GM23248 (cell line): Measurements from ENCODE around the gene RAB27A. TPM values are rescaled to one million over a fixed set of nuclear protein-coding genes. Genes with fewer than 3 reads are reported as not detected.

Experiments
- DNase-seq: peaks from one replicate; pipeline ENCODE4 v3.0.0-alpha.2; 2015
- H2AFZ ChIP-seq: fragments of 200-600 bp; sonication (generic); 2 replicates; pipeline ENCODE4 v1.6.1; 2016; ENCODE audit warnings: antibody characterized with exemption
- H3F3A ChIP-seq: fragments of 200-600 bp; sonication (generic); 2 replicates; pipeline ENCODE4 v1.6.1; 2016; ENCODE audit warnings: mild to moderate bottlenecking, antibody characterized with exemption, mixed run types; ENCODE audit not compliant: insufficient read depth
- H3K27ac ChIP-seq: fragments of 200-600 bp; sonication (generic); 2 replicates; pipeline ENCODE4 v1.5.1; 2016; ENCODE audit warnings: mild to moderate bottlenecking
- H3K27me3 ChIP-seq: fragments of 200-600 bp; sonication (generic); replicated peaks from 2 replicates; pipeline ENCODE4 v1.6.1; 2016; ENCODE audit warnings: mild to moderate bottlenecking; ENCODE audit not compliant: insufficient read depth
- H3K36me3 ChIP-seq: fragments of 200-600 bp; sonication (generic); 2 replicates; pipeline ENCODE4 v1.6.1; 2016; ENCODE audit warnings: low read depth, mild to moderate bottlenecking
- H3K4me1 ChIP-seq: fragments of 200-600 bp; sonication (generic); 2 replicates; pipeline ENCODE4 v1.6.1; 2016; ENCODE audit warnings: mild to moderate bottlenecking; ENCODE audit not compliant: insufficient read depth
- H3K4me2 ChIP-seq: fragments of 200-600 bp; sonication (generic); one replicate; pipeline ENCODE4 v1.6.1; 2016; ENCODE audit warnings: mild to moderate bottlenecking; ENCODE audit not compliant: unreplicated experiment
- H3K4me3 ChIP-seq: fragments of 200-600 bp; sonication (generic); 2 replicates; pipeline ENCODE4 v1.5.1; 2016; ENCODE audit warnings: mild to moderate bottlenecking
- H3K79me2 ChIP-seq: fragments of 200-600 bp; sonication (generic); 2 replicates; pipeline ENCODE4 v1.6.1; 2016; ENCODE audit warnings: mild to moderate bottlenecking; ENCODE audit not compliant: insufficient read depth
- H3K9ac ChIP-seq: fragments of 200-600 bp; sonication (generic); 2 replicates; pipeline ENCODE4 v1.6.1; 2016; ENCODE audit warnings: mild to moderate bottlenecking
- H3K9me2 ChIP-seq: fragments of 200-600 bp; sonication (generic); 2 replicates; pipeline ENCODE4 v1.6.1; 2016; ENCODE audit warnings: mixed run types, mild to moderate bottlenecking, moderate library complexity; ENCODE audit not compliant: insufficient read depth
- H3K9me3 ChIP-seq: fragments of 200-600 bp; sonication (generic); one replicate; pipeline ENCODE4 v1.6.1; 2017; ENCODE audit warnings: low read depth
- H4K20me1 ChIP-seq: fragments of 200-600 bp; sonication (generic); 2 replicates; pipeline ENCODE4 v1.6.0; 2016; ENCODE audit not compliant: insufficient read depth
- EZH2 ChIP-seq: fragments of 200-600 bp; sonication (generic); IDR thresholded peaks from 2 replicates; pipeline ENCODE4 v1.6.1; 2018; ENCODE audit warnings: antibody characterized with exemption, mild to moderate bottlenecking; ENCODE audit not compliant: insufficient read depth, poor library complexity, severe bottlenecking
- EZH2phosphoT487 ChIP-seq: fragments of 200-600 bp; sonication (generic); IDR thresholded peaks from 2 replicates; pipeline ENCODE4 v1.6.1; 2018; ENCODE audit warnings: antibody characterized with exemption, moderate library complexity, mild to moderate bottlenecking, low read depth; ENCODE audit not compliant: insufficient read depth
- WGBS, 2 experiments: methylation state at CpG; one replicate each; pipeline ENCODE4 v1.1.6; 2015 to 2017; ENCODE audit warnings: low lambda C conversion rate in 2 of 2, low coverage in 1 of 2; ENCODE audit errors: missing lambda C conversion rate in 2 of 2; 5-methylcytosine and 5-hydroxymethylcytosine counted together
- in situ Hi-C: fragments of 300-500 bp; cut with MboI; formaldehyde crosslinking; loops from 2 replicates; pipeline ENCODE4 v1.15.0; 2020
- polyA plus RNA-seq: library from polyadenylated mRNA; unstranded; fragments of >200 nt; fragmentation: Nextera tagmentation; extraction: Ambion mirVana; gene quantifications from 2 replicates; pipeline ENCODE4 v1.2.1, GENCODE V29; 2016
- total RNA-seq: library from RNA; depleted of rRNA; stranded (reverse); fragments of >200 nt; shearing (Covaris generic); gene quantifications from 2 replicates; pipeline ENCODE4 v1.2.3, GENCODE V29; 2014

Gene RAB27A
- total and polyA plus RNA-seq, 2 experiments from 2014 or later = 9.0 to 9.5 TPM

DNA sequence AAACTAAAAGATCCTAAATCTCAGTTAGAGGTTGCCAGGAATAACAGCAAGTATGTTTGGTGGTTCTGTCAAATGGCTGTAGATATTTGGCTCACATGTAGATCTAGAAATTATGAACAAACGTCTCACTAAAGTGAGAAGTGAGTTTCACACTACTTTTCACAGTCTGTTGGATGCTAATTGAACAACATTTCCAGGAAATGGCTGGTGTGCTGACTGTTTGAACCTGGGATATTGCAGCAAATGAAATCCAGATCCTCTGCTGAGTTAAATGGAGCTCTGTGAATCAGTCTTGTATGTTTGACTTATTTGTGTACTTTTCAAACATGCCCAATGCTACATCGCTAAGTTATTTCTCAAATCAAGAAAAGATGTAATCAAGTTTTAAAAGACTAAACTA lies 71.6 kb downstream of the RAB27A start:
- TF ChIP-seq EZH2 (no peak), EZH2phosphoT487 (no peak)
- in situ Hi-C loops = loop anchor here (5.0 to 25.0 kb wide), 3 partner anchors 74 to 419 kb away; no protein-coding TSS in a partner anchor
- H3K27ac ChIP-seq = peak overlapping the region; percentile 11; the same call in 1 of the 2 replicates
- H3F3A ChIP-seq = peaks cover 21% of the 10 kb centered on the region
- no peaks in the 10 kb centered on the region for H3K79me2 ChIP-seq
- H3K36me3 ChIP-seq = no peaks in the 10 kb centered on the region
- H3K4me1 ChIP-seq = peaks cover 19% of the 10 kb centered on the region
- H3K4me3 ChIP-seq = no peak overlapping the region
- H3K9ac ChIP-seq = 0 out of 2 replicates have a peak overlapping the region, but pooled peaks have one; percentile 10
- peak overlapping the region; percentile 13; the same call in 1 of the 2 replicates for H2AFZ ChIP-seq
- no peak overlapping the region for H3K4me2 ChIP-seq
- H4K20me1 ChIP-seq = no peaks in the 10 kb centered on the region
- WGBS, 2 experiments = 15 to 18% methylated on average over 2 of the region's 2 CpGs
- H3K9me3 ChIP-seq = no peaks in the 10 kb centered on the region
- no peaks in the 10 kb centered on the region for H3K9me2 ChIP-seq
- H3K27me3 ChIP-seq = no peaks in the 10 kb centered on the region
- DNase-seq = peak; percentile 22

DNA sequence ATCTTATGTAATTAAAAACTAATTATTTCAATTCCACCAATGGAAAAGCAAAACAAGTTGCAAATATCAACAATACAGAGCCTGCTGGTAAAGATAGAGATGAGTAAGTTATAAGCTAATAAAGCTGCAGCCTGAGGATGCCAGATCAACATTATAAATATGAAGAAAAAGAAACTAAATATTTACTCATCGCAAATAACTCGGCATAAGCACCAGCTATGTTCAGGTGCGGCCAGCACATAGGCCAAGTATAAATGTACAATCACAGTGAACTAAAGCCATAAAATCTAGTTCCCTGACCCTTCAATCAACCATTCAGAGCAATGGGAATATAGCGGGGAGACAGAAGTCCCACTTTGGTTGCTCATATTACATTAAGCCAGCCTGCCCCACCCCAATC lies 85.1 kb downstream of the RAB27A start:
- Histone ChIP-seq H3K27me3 (no peaks in the 10 kb centered on the region), H3K79me2 (no peaks in the 10 kb centered on the region), H3K36me3 (0 out of 2 replicates have a peak, but pooled peaks cover 5% of the 10 kb centered on the region), H3K4me3 (no peak overlapping the region), H3K9me2 (no peaks in the 10 kb centered on the region), H3K27ac (no peak overlapping the region), H3K9ac (no peak overlapping the region), H3K4me2 (no peak overlapping the region), H4K20me1 (no peaks in the 10 kb centered on the region), H3K9me3 (no peaks in the 10 kb centered on the region), H3F3A (no peaks in the 10 kb centered on the region), H2AFZ (no peak overlapping the region), H3K4me1 (no peaks in the 10 kb centered on the region)
- TF ChIP-seq EZH2phosphoT487 (no peak), EZH2 (no peak)
- in situ Hi-C loops = loop anchor here (25.0 kb wide), 1 partner anchor 433 kb away; no protein-coding TSS in a partner anchor
- no peak for DNase-seq
- WGBS, 2 experiments = 91 to 99% methylated on average over 4 of the region's 4 CpGs

DNA sequence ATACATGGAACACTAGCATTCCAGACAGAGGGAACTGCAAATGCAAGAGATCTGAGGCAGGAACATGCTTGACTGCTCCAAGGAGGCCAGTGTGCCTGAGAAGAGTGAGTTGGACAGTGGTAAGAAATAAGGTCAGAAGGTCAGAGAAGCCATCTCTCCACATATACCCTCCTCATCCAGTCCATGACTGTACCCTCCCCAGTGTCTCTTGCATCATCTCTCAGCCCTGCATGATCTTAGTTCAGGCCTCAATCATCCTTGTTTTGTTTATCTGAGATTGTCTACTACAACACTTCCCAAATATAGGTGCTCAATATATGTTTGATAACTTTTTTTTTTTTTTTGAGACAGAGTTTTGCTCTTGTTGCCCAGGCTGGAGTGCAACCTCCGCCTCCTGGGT lies 87.4 kb downstream of the RAB27A start:
- H4K20me1 ChIP-seq = no peaks in the 10 kb centered on the region
- no peaks in the 10 kb centered on the region for H3K9me3 ChIP-seq
- TF ChIP-seq EZH2phosphoT487 (no peak), EZH2 (no peak)
- in situ Hi-C loops = loop anchor here (25.0 kb wide), 1 partner anchor 435 kb away; no protein-coding TSS in a partner anchor
- H3K36me3 ChIP-seq = 0 out of 2 replicates have a peak, but pooled peaks cover 5% of the 10 kb centered on the region
- 0 out of 2 replicates have a peak, but pooled peaks cover 5% of the 10 kb centered on the region for H3K4me1 ChIP-seq
- H3K27ac ChIP-seq = no peak overlapping the region
- 83 to 95% methylated on average over 1 of the region's 1 CpG for WGBS, 2 experiments
- no peak overlapping the region for H3K4me3 ChIP-seq
- H3K9me2 ChIP-seq = no peaks in the 10 kb centered on the region
- no peaks in the 10 kb centered on the region for H3K27me3 ChIP-seq
- no peak for DNase-seq
- H3F3A ChIP-seq = no peaks in the 10 kb centered on the region
- H2AFZ ChIP-seq = no peak overlapping the region
- no peaks in the 10 kb centered on the region for H3K79me2 ChIP-seq
- H3K9ac ChIP-seq = no peak overlapping the region
- no peak overlapping the region for H3K4me2 ChIP-seq

DNA sequence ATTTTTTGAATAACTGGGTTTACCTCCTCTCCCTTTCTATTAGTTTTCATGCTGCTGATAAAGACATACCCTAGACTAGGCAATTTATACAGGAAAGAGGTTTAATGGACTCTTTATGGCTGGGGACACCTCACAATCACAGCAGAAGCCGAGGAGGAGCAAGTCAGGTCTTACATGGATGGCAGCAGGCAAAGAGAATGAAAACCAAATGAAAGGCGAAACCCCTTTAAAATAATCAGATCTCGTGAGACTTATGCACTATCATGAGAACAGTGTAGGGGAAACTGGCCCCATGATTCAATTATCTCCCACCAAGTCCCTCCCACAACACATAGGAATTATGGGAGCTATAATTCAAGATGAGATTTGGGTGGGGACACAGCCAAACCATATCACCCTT lies 90.9 kb downstream of the RAB27A start:
- no peak for TF ChIP-seq EZH2phosphoT487
- no peak for TF ChIP-seq EZH2
- Histone ChIP-seq H2AFZ (no peak overlapping the region), H3K9ac (no peak overlapping the region), H3K9me3 (no peaks in the 10 kb centered on the region), H3F3A (no peaks in the 10 kb centered on the region), H3K79me2 (peaks cover 30% of the 10 kb centered on the region), H3K4me1 (peaks cover 26% of the 10 kb centered on the region), H4K20me1 (peaks cover 5% of the 10 kb centered on the region; the same call in 1 of the 2 replicates), H3K9me2 (no peaks in the 10 kb centered on the region), H3K27me3 (no peaks in the 10 kb centered on the region), H3K36me3 (no peaks in the 10 kb centered on the region), H3K4me2 (no peak overlapping the region), H3K4me3 (no peak overlapping the region), H3K27ac (no peak overlapping the region)
- 96 to 98% methylated on average over 3 of the region's 3 CpGs for WGBS, 2 experiments
- no peak for DNase-seq
- in situ Hi-C loops = no loop called here

DNA sequence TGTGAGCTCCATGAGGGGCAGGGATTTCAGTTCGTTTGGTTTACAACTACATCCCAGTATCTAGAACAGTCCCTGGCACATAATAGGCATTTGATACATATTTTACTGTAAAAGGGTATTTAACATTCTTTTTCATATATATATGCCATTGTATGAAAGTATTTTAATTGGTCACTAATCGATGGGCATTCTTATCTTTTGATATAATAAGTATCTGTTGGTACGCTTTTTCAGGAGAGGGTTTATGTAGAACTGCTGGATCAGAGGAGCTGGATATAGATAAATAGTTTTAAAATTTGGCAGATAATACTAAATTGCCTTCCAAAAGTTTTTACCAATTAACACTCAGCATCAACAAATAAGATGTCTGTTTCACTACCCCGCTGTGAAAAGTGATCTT lies 91.9 kb downstream of the RAB27A start:
- TF ChIP-seq EZH2phosphoT487 (no peak), EZH2 (no peak)
- peaks cover 40% of the 10 kb centered on the region for H3K79me2 ChIP-seq
- in situ Hi-C loops = no loop called here
- peaks cover 10% of the 10 kb centered on the region; the same call in 1 of the 2 replicates for H4K20me1 ChIP-seq
- peak overlapping the region; percentile 99 for H3K4me3 ChIP-seq
- peaks cover under 1% of the 10 kb centered on the region; the same call in 1 of the 2 replicates for H3K36me3 ChIP-seq
- H3K27ac ChIP-seq = peak overlapping the region; percentile 94; the same call in 1 of the 2 replicates
- WGBS, 2 experiments = 17 to 22% methylated on average over 4 of the region's 4 CpGs
- H3K4me1 ChIP-seq = peaks cover 34% of the 10 kb centered on the region
- H3K27me3 ChIP-seq = no peaks in the 10 kb centered on the region
- no peak for DNase-seq
- H3F3A ChIP-seq = 0 out of 2 replicates have a peak, but pooled peaks cover 4% of the 10 kb centered on the region
- no peaks in the 10 kb centered on the region for H3K9me3 ChIP-seq
- H3K9me2 ChIP-seq = no peaks in the 10 kb centered on the region
- H2AFZ ChIP-seq = peak overlapping the region; percentile 99
- peak overlapping the region; percentile 98 for H3K9ac ChIP-seq
- peak overlapping the region; percentile 85 for H3K4me2 ChIP-seq
